GM18867 (cell line): ENCODE results near the gene NPLOC4.
A peak's percentile ranks its signal among the peaks of the same experiment; 100 is the strongest.

Source experiments
- ATAC-seq: cut with Tn5 transposase; IDR thresholded peaks from one replicate; pipeline ENCODE4 v1.9.1; 2021; ENCODE audit warnings: mild to moderate bottlenecking, moderate library complexity; ENCODE audit not compliant: unreplicated experiment

Gene NPLOC4

GRCh38 chr17:81568416-81568815 lies 68.5 kb downstream of the NPLOC4 start:
- ATAC-seq: no peak

- ATAC-seq: no peak
These were observed 69.7 kb downstream of the NPLOC4 start for GRCh38 chr17:81567191-81567590.

GRCh38 chr17:81566461-81567126 lies 70.3 kb downstream of the NPLOC4 start:
- no peak for ATAC-seq

- ATAC-seq: no peak
These were observed 71.7 kb downstream of the NPLOC4 start for GRCh38 chr17:81565231-81565630.

- ATAC-seq: no peak
These were observed 72.1 kb downstream of the NPLOC4 start for GRCh38 chr17:81564778-81565177.

GRCh38 chr17:81563861-81564586 lies 72.9 kb downstream of the NPLOC4 start:
- no peak for ATAC-seq

GRCh38 chr17:81561494-81561885 lies 75.4 kb downstream of the NPLOC4 start:
- no peak for ATAC-seq

GRCh38 chr17:81558941-81559806 lies 77.7 kb downstream of the NPLOC4 start:
- ATAC-seq: no peak

GRCh38 chr17:81558115-81558468 lies 78.8 kb downstream of the NPLOC4 start:
- no peak for ATAC-seq

GRCh38 chr17:81557276-81558114 lies 79.4 kb downstream of the NPLOC4 start:
- ATAC-seq: no peak

GRCh38 chr17:81556863-81557262 lies 80.0 kb downstream of the NPLOC4 start:
- no peak for ATAC-seq

- no peak for ATAC-seq
These were observed 80.7 kb downstream of the NPLOC4 start for GRCh38 chr17:81556175-81556691.

- no peak for ATAC-seq
These were observed 83.2 kb downstream of the NPLOC4 start for GRCh38 chr17:81553616-81554181.

GRCh38 chr17:81553018-81553615 lies 83.8 kb downstream of the NPLOC4 start:
- peak; percentile 34 for ATAC-seq

- peak; percentile 39 for ATAC-seq
These were observed 84.5 kb downstream of the NPLOC4 start, which contains the start of gene FAAP100 for GRCh38 chr17:81552244-81553017. FAAP100 (minus strand) TSS chr17:81552353; CDS start chr17:81552330, 23 bp downstream.

- ATAC-seq: peak; percentile 19
These were observed 85.3 kb downstream of the NPLOC4 start for GRCh38 chr17:81551458-81552243.

- ATAC-seq: no peak
These were observed 86.0 kb downstream of the NPLOC4 start for GRCh38 chr17:81550830-81551457.

- ATAC-seq: no peak
These were observed 86.6 kb downstream of the NPLOC4 start for GRCh38 chr17:81550285-81550684.
